ENCODE data around the gene CCDC78.

Gene CCDC78

GRCh38 chr16:734981-735881, 9.0 kb upstream of the CCDC78 start:
- Histone ChIP-seq H3K36me3 (ENCODE audit: insufficient read depth, low read length) (no peaks in the 10 kb centered on the region), H3K27me3 (ENCODE audit: insufficient read depth, low read length, poor library complexity, severe bottlenecking) (no peaks in the 10 kb centered on the region), H3K4me1 (ENCODE audit: insufficient read depth, low read length, poor library complexity, severe bottlenecking) (no peaks in the 10 kb centered on the region), H3K4me2 (ENCODE audit: low read depth, low read length, poor library complexity, severe bottlenecking) (no peak overlapping the region), H3K9me3 (ENCODE audit: insufficient read depth, low read depth, low read length) (no peaks in the 10 kb centered on the region), H3K9me2 (replicated peaks; ENCODE audit: low read depth, low read length) (no peaks in the 10 kb centered on the region), H3K79me2 (ENCODE audit: insufficient read depth, low read length) (peaks cover 4% of the 10 kb centered on the region; the same call in 1 of the 2 replicates), H4K20me1 (ENCODE audit: insufficient read depth, low read length, poor library complexity, severe bottlenecking) (no peaks in the 10 kb centered on the region), H3K4me3 (ENCODE audit: low read length, poor library complexity, severe bottlenecking) (no peak overlapping the region), H3F3A (ENCODE audit: low read depth) (no peaks in the 10 kb centered on the region), H2AFZ (ENCODE audit: low read length) (no peak overlapping the region), H3K9ac (ENCODE audit: low read depth, low read length, poor library complexity, severe bottlenecking) (no peak overlapping the region)
- TF ChIP-seq, protein P1, sequence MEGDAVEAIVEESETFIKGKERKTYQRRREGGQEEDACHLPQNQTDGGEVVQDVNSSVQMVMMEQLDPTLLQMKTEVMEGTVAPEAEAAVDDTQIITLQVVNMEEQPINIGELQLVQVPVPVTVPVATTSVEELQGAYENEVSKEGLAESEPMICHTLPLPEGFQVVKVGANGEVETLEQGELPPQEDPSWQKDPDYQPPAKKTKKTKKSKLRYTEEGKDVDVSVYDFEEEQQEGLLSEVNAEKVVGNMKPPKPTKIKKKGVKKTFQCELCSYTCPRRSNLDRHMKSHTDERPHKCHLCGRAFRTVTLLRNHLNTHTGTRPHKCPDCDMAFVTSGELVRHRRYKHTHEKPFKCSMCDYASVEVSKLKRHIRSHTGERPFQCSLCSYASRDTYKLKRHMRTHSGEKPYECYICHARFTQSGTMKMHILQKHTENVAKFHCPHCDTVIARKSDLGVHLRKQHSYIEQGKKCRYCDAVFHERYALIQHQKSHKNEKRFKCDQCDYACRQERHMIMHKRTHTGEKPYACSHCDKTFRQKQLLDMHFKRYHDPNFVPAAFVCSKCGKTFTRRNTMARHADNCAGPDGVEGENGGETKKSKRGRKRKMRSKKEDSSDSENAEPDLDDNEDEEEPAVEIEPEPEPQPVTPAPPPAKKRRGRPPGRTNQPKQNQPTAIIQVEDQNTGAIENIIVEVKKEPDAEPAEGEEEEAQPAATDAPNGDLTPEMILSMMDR (conservative IDR thresholded peaks at IDR 0.05; ENCODE audit: low read length), result no peak
- no peak for TF ChIP-seq EZH2phosphoT487 (IDR thresholded peaks at IDR 0.05; ENCODE audit: borderline replicate concordance)

DNA sequence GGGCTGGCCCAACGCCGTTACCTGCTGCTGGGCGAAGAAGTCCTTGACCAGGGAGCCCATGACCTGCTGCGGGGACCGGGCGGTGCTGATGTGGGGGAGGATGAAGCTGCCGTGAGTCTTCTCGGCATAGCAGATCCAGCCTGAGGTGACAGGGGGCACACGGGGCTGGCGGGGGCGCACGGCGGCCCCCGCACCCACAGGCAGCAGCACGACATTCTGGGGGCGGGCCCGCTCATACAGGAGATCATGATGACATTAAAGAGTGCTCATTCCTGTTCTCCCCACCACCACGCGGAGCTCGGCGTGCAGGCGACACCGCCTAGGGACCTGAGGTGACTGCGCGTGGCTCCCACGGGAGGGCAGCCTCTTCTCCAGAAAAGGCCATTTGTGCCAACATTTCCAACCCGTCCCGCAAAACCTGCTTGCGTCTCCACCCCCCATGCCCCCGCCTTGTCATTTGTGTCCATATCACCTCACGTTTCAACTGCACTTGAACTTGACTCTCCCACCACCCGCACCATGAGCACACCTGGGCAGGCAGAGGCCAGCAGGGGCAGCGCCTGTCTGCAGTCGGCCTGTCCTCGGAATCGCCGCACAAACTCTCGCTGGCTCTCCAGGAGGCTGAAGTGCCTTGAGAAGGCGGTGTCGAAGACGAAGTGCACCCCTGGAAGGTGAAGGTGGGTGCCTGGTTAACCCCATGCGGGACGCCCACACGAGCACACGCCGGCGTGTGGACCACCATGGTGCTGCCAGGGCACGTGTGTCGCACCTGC, 8.2 kb upstream of the CCDC78 start:
- H4K20me1 ChIP-seq (ENCODE audit: insufficient read depth, low read length, poor library complexity, severe bottlenecking), result no peaks in the 10 kb centered on the region
- no peak overlapping the region for H3K9ac ChIP-seq (ENCODE audit: low read depth, low read length, poor library complexity, severe bottlenecking)
- H3K36me3 ChIP-seq (ENCODE audit: insufficient read depth, low read length), result no peaks in the 10 kb centered on the region

GRCh38 chr16:733382-734207, 7.4 kb upstream of the CCDC78 start:
- H2AFZ ChIP-seq (ENCODE audit: low read length), result no peak overlapping the region
- no peaks in the 10 kb centered on the region for H3K36me3 ChIP-seq (ENCODE audit: insufficient read depth, low read length)
- H4K20me1 ChIP-seq (ENCODE audit: insufficient read depth, low read length, poor library complexity, severe bottlenecking), result no peaks in the 10 kb centered on the region
- no peaks in the 10 kb centered on the region for H3K4me1 ChIP-seq (ENCODE audit: insufficient read depth, low read length, poor library complexity, severe bottlenecking)
- no peak overlapping the region for H3K4me3 ChIP-seq (ENCODE audit: low read length, poor library complexity, severe bottlenecking)
- no peaks in the 10 kb centered on the region for H3K27me3 ChIP-seq (ENCODE audit: insufficient read depth, low read length, poor library complexity, severe bottlenecking)
- H3K4me2 ChIP-seq (ENCODE audit: low read depth, low read length, poor library complexity, severe bottlenecking), result no peak overlapping the region
- TF ChIP-seq EZH2phosphoT487 (IDR thresholded peaks at IDR 0.05; ENCODE audit: borderline replicate concordance), result no peak
- TF ChIP-seq, protein P1 (conservative IDR thresholded peaks at IDR 0.05; ENCODE audit: low read length), result no peak
- H3K9me2 ChIP-seq (replicated peaks; ENCODE audit: low read depth, low read length), result no peaks in the 10 kb centered on the region
- H3K79me2 ChIP-seq (ENCODE audit: insufficient read depth, low read length), result no peaks in the 10 kb centered on the region
- H3F3A ChIP-seq (ENCODE audit: low read depth), result no peaks in the 10 kb centered on the region
- no peak overlapping the region for H3K9ac ChIP-seq (ENCODE audit: low read depth, low read length, poor library complexity, severe bottlenecking)
- no peaks in the 10 kb centered on the region for H3K9me3 ChIP-seq (ENCODE audit: insufficient read depth, low read depth, low read length)

More for the DNA sequence above, 8.2 kb upstream of the CCDC78 start:
- Histone ChIP-seq H3K4me1 (ENCODE audit: insufficient read depth, low read length, poor library complexity, severe bottlenecking) (no peaks in the 10 kb centered on the region), H3K79me2 (ENCODE audit: insufficient read depth, low read length) (no peaks in the 10 kb centered on the region), H3K27me3 (ENCODE audit: insufficient read depth, low read length, poor library complexity, severe bottlenecking) (no peaks in the 10 kb centered on the region), H2AFZ (ENCODE audit: low read length) (no peak overlapping the region), H3K4me2 (ENCODE audit: low read depth, low read length, poor library complexity, severe bottlenecking) (no peak overlapping the region), H3K9me3 (ENCODE audit: insufficient read depth, low read depth, low read length) (no peaks in the 10 kb centered on the region), H3K9me2 (replicated peaks; ENCODE audit: low read depth, low read length) (no peaks in the 10 kb centered on the region), H3K4me3 (ENCODE audit: low read length, poor library complexity, severe bottlenecking) (no peak overlapping the region), H3F3A (ENCODE audit: low read depth) (no peaks in the 10 kb centered on the region)
- no peak for TF ChIP-seq EZH2phosphoT487 (IDR thresholded peaks at IDR 0.05; ENCODE audit: borderline replicate concordance)
- TF ChIP-seq, protein P1 (conservative IDR thresholded peaks at IDR 0.05; ENCODE audit: low read length), result no peak
